NB4 (cell line): ENCODE results near the gene KCNIP3.

Experiments used
- CTCF ChIP-seq: IDR thresholded peaks from one replicate; pipeline ENCODE4 v1.5.1; 2012; ENCODE audit warnings: low read depth, low read length
- MAX ChIP-seq: IDR thresholded peaks from 2 replicates; pipeline ENCODE4 v1.6.1; 2011; ENCODE audit warnings: low read depth, low read length
- MYC ChIP-seq: IDR thresholded peaks from 2 replicates; pipeline ENCODE4 v1.6.1; 2011; ENCODE audit warnings: low read depth, low read length
- POLR2A ChIP-seq: IDR thresholded peaks from 2 replicates; pipeline ENCODE4 v1.6.1; 2011; ENCODE audit warnings: mild to moderate bottlenecking; ENCODE audit not compliant: insufficient read length; ENCODE audit errors: extremely low read depth

- TF ChIP-seq CTCF (no peak), MAX (no peak), POLR2A (no peak), MYC (no peak)
Measured at GRCh38 chr2:95287806-95288205, 9.3 kb upstream of the KCNIP3 start.
